Heart left ventricle (tissue), 13 donors: ENCODE measurements around the gene DAO.

Experiments
- POLR2A ChIP-seq, 2 donors: fragments of 450-650 bp; IDR thresholded peaks; one replicate each; pipeline ENCODE4 v1.6.1; 2017; ENCODE audit warnings: antibody characterized with exemption in 2 of 2, mild to moderate bottlenecking in 2 of 2, moderate library complexity in 2 of 2
- TF ChIP-seq, protein P1 (sequence below), 12 donors: fragments of 200-600 bp; sonication (generic) in 4 of 12; IDR thresholded peaks; one replicate each; pipeline versions ENCODE4 v1.5.0 to v1.8.0; 2018 to 2022; ENCODE audit warnings: antibody characterized with exemption in 12 of 12, mild to moderate bottlenecking in 5 of 12
- donor health status: ischemic (EF 13 %, LVEDD 7.1; RV severe dilation, severe dysfunction).
- donor health status: DM: no; HTN: yes; CAD: no.
- donor health status: DM: no; HTN: no; CAD: no.
- donor health status: ischemic (EF 25% LVEDD 6.9; RV normal size, moderate dysfunction).
- donor health status: ischemic (EF 25% LVEDD 5.7; RV mildly dilated, moderate dysfunction).
- donor health status: ischemic (EF 35%, LVEDD 5.7; RV mildly dilated, moderate dysfunction).
- donor health status: nonischemic (EF 11% LVEDD 7.7; RV severe dilation, severe dysfunction).
- donor health status: DM: yes; HTN: yes; CAD: no.
- donor health status: PGD.
- donor health status: ischemic (EF 29% LVEDD 5.4; RV normal size, mild dysfunction).
- donor health status: nonischemic (EF 23%, LVEDD 6.1; RV moderate dilation, normal function).

DNA sequence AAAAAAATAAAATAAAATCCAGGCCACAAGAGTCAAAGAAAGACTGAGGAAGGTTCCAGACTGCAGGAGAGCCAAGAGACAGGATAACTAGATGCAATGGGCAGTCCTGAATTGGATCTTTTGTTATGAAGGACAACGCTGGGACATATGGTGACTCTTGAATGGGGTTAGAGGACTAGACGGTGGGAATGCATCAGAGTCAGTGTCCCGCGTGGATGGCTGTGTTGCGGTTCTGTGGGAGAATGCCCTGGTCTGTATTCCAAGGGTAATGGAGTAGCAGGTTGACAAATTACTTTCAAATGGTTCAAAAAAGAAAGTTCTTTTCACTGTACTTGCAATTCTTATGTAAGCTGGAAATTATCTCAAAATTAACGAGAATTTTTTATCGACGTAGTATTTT lies 42.7 kb upstream of the DAO start:
- no peak for TF ChIP-seq POLR2A (IDR thresholded peaks at IDR 0.05)
- TF ChIP-seq, protein P1, sequence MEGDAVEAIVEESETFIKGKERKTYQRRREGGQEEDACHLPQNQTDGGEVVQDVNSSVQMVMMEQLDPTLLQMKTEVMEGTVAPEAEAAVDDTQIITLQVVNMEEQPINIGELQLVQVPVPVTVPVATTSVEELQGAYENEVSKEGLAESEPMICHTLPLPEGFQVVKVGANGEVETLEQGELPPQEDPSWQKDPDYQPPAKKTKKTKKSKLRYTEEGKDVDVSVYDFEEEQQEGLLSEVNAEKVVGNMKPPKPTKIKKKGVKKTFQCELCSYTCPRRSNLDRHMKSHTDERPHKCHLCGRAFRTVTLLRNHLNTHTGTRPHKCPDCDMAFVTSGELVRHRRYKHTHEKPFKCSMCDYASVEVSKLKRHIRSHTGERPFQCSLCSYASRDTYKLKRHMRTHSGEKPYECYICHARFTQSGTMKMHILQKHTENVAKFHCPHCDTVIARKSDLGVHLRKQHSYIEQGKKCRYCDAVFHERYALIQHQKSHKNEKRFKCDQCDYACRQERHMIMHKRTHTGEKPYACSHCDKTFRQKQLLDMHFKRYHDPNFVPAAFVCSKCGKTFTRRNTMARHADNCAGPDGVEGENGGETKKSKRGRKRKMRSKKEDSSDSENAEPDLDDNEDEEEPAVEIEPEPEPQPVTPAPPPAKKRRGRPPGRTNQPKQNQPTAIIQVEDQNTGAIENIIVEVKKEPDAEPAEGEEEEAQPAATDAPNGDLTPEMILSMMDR (IDR thresholded peaks at IDR 0.05), result no peak
